GM06990 (cell line): ENCODE data around the gene C2CD3.

ENCODE experiments used
- DNase-seq: peaks from one replicate; pipeline ENCODE4 v3.0.0-alpha.2; 2011; ENCODE audit not compliant: insufficient read length; ENCODE audit errors: extremely low read depth
- H3K27me3 ChIP-seq: replicated peaks from 2 replicates; pipeline ENCODE4 v1.6.0; 2011; ENCODE audit warnings: low read length; ENCODE audit not compliant: control insufficient read depth, insufficient read depth
- H3K36me3 ChIP-seq: 2 replicates; pipeline ENCODE4 v1.5.1; 2011; ENCODE audit warnings: low read length; ENCODE audit not compliant: control insufficient read depth, insufficient read depth
- H3K4me3 ChIP-seq: replicated peaks from 2 replicates; pipeline ENCODE4 v1.5.1; 2011; ENCODE audit warnings: low read depth, mild to moderate bottlenecking, control low read depth, low read length
- CTCF ChIP-seq: IDR thresholded peaks from 2 replicates; pipeline ENCODE4 v1.5.1; 2011; ENCODE audit warnings: low read length, control low read depth, mild to moderate bottlenecking, inconsistent platforms; ENCODE audit not compliant: insufficient read depth, poor library complexity, severe bottlenecking

C2CD3 gene

GRCh38 chr11:74170694-74171629 lies at the start of gene C2CD3, which contains the start of gene PPME1:
Gene C2CD3, minus strand, starts transcription at chr11:74171002. Its CDS starts 210 bp downstream, at chr11:74170792.
Gene PPME1, plus strand, starts transcription at chr11:74171289. Its CDS starts 133 bp downstream, at chr11:74171422.
- H3K27me3 ChIP-seq = no peaks in the 10 kb centered on the region

GRCh38 chr11:74220376-74220775 lies 49.6 kb upstream of the C2CD3 start:
- TF ChIP-seq CTCF = no peak
- Histone ChIP-seq H3K27me3 (no peaks in the 10 kb centered on the region), H3K36me3 (no peaks in the 10 kb centered on the region), H3K4me3 (no peak overlapping the region)
- no peak for DNase-seq

More at GRCh38 chr11:74170694-74171629, at the start of gene C2CD3, which contains the start of gene PPME1:
- no peaks in the 10 kb centered on the region for H3K36me3 ChIP-seq
- TF ChIP-seq CTCF = peak; percentile 27
- peak within 1 kb of the TSS; percentile 77 for H3K4me3 ChIP-seq
- DNase-seq = peak; percentile 99

GRCh38 chr11:74212533-74212932 lies 41.7 kb upstream of the C2CD3 start:
- Histone ChIP-seq H3K4me3 (no peak overlapping the region), H3K36me3 (peaks cover 8% of the 10 kb centered on the region), H3K27me3 (no peaks in the 10 kb centered on the region)
- no peak for TF ChIP-seq CTCF
- no peak for DNase-seq

- no peak for DNase-seq
- Histone ChIP-seq H3K36me3 (peaks cover 8% of the 10 kb centered on the region), H3K4me3 (no peak overlapping the region), H3K27me3 (no peaks in the 10 kb centered on the region)
- TF ChIP-seq CTCF = no peak
Measured at GRCh38 chr11:74208507-74208906, 37.7 kb upstream of the C2CD3 start.

GRCh38 chr11:74206746-74207145 lies 35.9 kb upstream of the C2CD3 start:
- no peak overlapping the region for H3K4me3 ChIP-seq
- no peak for TF ChIP-seq CTCF
- H3K27me3 ChIP-seq = no peaks in the 10 kb centered on the region
- DNase-seq = no peak
- peaks cover 5% of the 10 kb centered on the region for H3K36me3 ChIP-seq
